DMS53 (cell line): ENCODE measurements around the gene ATP6V1G1.
"Not testable (repeated sequence)": the region's sequence is repeated elsewhere in the genome, so short reads cannot be mapped to it uniquely, and the experiment has no call there.

ENCODE experiments used
- DNase-seq: peaks from one replicate; lab custom pipeline; 2025; lab: John Stamatoyannopoulos, UW

The ATP6V1G1 gene

DNA sequence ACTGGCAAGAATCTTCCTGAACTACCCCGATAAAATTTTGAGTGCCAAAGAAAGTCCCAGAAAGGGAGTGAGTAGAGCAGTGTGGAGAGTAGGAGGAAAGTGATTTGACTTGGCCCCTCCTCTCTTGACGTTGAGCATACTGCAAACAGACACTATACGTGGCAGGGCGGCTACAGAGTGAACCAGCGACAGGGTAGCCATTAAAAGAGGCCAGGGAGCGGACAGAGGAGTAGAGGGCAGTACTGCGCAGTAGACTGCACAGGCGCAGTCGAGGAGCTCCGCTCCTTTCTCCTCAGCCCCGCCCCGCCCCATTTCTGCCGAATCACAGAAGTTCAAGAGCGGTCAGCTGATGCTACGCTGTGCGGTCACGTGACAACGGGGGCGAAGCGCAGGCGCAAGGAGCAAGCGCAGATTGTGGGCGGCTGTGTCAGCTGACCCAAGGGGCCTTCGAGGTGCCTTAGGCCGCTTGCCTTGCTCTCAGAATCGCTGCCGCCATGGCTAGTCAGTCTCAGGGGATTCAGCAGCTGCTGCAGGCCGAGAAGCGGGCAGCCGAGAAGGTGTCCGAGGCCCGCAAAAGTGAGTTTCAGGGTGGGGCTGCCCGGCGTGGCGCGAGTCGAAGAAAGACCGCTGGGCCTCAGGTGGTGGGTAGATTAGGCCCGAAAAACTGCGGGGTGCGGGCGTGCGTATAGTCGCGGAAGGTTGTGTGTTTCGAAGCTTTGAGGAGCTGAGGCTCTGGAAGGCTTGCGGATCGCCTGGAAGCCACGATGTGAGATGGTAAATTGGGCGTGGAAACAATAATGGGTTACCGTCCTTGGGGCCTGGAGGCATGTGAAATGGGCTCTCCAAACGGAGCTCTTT is at the start of gene ATP6V1G1:
Gene ATP6V1G1, plus strand, starts transcription at position 425 of the 858 bp plus-strand sequence. Its CDS starts 70 bp downstream, at position 495.
- DNase-seq = peak; percentile 99

DNA sequence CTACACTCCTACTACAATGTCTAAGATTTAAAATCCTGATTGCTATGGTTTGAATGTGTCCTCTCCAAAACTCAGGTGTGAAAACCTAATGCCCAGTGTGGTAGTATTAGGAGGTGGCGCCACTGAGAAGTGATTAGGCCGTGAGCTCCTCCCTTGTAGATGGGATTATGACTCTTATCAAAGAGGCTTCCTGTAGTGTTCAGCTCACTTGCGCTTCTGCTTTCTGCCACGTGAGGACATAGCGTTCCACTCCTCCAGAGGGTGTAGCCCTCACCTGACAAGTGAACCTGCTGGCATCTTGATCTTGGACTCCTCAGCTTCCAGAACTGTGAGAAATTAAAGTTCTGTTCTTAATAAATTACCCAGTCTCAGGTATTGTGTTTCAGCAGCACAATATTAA is 49.3 kb upstream of the ATP6V1G1 start:
- peak; percentile 45 for DNase-seq

- DNase-seq = no peak
These were observed 47.7 kb upstream of the ATP6V1G1 start for GRCh38 chr9:114539701-114540380.

DNA sequence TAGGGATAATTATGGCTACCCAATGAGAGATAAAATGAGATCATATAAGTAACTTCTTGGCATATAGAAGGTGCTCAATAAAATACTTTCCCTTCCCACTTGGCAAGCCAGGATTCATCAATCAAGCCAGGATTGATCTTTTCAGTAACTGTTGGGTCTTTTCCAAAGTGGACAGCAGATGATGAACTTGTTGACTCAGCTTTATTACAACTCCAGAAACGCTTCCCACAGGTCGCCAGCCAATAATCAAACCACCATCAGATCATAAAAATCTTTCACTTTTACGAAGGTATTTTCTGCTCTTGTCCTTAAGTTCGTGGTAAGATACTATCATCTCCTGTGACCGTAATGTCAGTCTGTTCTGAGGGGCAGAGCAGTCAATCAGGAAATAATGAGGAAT is 42.5 kb upstream of the ATP6V1G1 start:
- DNase-seq = no peak

DNA sequence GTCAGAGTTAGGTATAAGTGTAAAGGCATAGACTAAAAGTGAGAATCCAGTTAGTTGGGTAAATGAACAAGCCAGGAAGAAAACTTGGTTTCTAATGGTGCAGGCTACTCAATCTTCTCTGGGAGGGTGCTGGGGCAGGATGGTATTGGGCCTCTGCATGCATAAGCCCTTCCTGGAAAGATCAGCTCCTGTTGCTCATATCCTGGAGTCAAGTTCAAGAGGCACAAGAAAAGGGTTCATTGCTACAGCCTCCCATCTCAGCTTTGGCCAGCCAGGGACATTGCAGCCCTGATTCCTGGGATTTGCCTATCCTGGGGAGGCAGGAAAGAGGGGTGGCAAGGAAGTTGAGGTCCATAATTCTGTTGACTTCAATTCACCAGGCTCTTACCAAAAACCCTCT is 40.7 kb upstream of the ATP6V1G1 start:
- DNase-seq = no peak

- no peak for DNase-seq
These were observed 37.8 kb upstream of the ATP6V1G1 start for GRCh38 chr9:114549697-114550330.

DNA sequence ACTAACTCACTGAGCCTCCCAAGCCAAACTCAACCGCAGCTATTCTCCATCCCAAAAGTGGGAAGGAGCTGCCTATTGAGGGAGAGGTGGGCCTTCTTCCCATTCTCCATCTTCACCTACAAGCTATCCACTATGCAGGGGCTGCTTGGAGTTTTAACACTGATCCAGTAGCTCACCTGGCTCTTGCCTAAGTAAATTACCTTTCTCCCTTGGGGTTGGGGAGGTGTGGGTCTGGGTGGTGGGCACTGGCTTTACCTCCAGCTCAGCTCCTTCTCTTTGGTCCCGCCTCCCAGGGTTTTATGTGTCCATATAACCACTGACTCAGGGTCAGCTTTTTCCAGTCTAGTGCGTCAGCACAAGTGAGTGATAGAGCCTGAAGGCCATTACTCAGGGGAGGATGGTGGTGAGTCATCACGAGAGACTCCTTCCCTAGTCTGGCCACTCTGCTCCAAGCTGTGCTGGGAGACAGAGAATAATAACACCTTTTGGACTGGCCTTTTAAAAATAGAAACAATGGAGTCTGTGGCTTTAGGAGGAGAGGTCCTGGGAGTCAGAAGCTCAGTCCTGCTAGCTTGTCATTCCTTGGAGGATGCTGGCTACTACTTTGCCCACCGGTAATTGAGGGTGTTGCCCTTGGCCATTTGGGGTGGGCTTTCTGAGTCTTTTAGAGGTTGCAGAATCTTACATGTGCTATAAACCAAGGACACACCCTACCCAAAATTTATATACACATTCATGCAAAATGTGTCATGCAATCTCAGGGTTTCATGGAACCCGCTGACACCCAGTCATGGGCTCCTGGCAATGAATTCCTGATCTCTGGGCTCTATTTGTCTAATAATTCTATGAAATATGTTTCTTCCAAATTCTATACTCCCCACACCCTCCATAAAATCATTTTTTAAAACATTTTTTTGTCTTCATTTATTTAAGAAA is 35.6 kb upstream of the ATP6V1G1 start:
- peak; percentile 91 for DNase-seq

DNA sequence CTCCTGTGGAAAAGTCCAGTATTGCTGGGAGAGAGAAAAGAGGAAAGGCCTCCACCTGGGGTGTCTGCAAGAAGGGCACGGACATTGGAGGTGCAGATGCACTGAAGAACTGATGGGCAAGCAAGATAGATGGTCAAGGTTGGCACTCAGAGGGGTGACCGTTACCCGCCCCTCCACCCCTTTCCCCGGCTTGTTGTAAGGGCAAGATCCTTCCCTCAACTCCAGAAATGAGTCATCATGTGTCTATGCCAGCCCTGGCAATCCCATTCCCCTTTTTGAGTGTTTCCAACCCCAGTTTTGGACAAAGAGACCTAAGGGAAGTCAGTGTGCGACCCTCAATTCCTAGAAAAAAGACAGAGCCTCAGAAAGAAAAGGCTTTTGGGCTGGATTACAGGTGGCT is 34.9 kb upstream of the ATP6V1G1 start:
- no peak for DNase-seq

- no peak for DNase-seq
These were observed 34.4 kb upstream of the ATP6V1G1 start for GRCh38 chr9:114553202-114553601.

DNA sequence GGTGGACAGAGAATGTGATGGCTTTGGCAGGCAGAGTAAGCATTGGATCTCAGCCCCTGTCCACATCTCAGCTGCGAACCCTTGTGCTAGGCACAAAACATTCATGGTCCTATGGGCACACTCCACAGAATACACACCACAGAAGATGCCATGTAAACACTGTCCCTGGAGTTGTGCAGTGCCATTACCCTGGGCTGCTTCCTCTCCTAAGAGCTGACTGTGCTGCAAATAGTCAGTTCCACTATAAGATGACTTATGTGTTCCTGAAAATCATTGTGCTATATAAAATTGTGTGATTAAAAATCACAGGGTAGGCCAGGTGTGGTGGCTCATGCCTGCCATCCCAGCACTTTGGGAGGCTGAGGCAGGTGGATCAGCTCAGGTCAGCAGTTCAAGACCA is 31.9 kb upstream of the ATP6V1G1 start:
- no peak for DNase-seq

DNA sequence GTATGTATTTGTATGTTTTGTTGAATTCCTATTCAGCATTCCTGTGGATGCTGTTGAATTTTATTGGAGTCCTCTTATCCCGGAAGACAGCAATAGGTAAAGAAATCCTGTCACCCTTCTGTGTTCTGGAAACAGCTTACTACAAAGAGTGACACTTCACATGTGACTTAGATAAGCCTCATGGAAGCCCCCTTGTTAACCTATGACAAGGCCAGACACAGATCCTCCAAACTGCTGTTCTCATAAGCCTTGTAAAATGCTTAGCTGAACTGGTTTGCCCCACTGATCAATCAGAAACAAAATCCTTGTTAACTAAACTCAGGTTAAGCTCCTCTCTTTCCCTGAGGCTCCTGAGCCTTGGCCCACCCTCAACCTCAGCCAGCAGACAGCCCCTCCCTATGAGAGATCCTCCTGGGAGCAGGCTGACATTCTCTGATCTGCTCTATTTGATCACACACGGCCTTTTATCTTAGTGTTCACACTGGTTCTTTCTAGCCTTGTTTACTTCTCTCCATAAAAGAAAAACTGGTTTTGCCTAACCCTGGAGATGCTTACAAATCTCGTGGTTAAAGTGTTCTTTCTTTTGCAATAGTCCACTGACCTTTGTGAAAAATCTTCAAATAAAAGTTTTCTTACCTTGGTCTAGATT is 29.4 kb upstream of the ATP6V1G1 start:
- DNase-seq = peak; percentile 45

GRCh38 chr9:114559830-114560513 is 27.6 kb upstream of the ATP6V1G1 start:
- peak; percentile 13 for DNase-seq

DNA sequence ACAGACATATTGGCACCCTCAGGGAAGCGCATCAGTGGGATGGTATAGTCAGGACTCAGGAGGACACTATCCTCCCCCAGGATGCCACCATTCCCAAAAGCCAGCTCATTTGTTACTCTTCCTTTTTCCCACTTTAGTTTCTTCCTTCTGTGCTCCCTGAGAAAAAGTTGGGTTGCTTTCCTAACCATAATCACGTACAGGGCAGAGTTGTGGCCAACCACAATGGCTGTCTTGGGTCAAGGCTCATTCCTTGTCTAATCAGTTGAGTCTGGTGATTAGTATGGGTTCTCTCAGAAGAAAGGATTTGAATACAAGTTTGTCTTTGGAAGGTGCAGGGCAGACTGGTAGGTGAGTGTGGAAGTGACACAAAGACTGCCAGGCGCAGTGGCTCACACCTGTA is 26.6 kb upstream of the ATP6V1G1 start:
- DNase-seq = no peak

- DNase-seq = no peak
These were observed 25.8 kb upstream of the ATP6V1G1 start for GRCh38 chr9:114561771-114562170.

- DNase-seq = no peak
These were observed 22.4 kb upstream of the ATP6V1G1 start for GRCh38 chr9:114565204-114565603.

- no peak for DNase-seq
These were observed 16.8 kb upstream of the ATP6V1G1 start for GRCh38 chr9:114570742-114571141.

GRCh38 chr9:114571391-114571790 is 16.2 kb upstream of the ATP6V1G1 start:
- DNase-seq = no peak

- no peak for DNase-seq
These were observed 15.4 kb upstream of the ATP6V1G1 start for GRCh38 chr9:114572199-114572598.

DNA sequence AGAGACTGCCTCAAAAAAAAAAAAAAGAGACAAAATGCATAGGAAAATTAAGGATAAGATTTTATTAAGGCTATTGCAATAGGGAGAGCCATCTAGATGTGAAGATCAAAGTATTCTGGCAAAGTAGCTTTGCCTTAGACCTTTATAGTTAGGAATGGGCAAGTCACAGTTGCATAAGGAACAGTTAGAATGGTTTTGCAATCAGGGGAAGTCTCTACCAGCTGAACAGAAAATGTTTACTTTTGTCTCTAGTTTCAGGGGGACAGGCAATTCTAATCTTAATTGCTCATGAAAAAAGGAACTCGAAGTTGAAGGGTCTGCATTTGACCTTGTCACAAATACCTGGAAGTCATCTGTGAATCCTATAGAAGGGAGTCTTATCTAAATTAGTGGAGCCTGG is 13.1 kb upstream of the ATP6V1G1 start:
- DNase-seq = no peak

GRCh38 chr9:114576779-114577178 is 10.8 kb upstream of the ATP6V1G1 start:
- not testable (repeated sequence) for DNase-seq

- not testable (repeated sequence) for DNase-seq
These were observed 9.4 kb upstream of the ATP6V1G1 start for GRCh38 chr9:114578134-114578533.
